WTC11 (cell line): ENCODE data around the gene CDK11A. TPM values are rescaled to one million over a fixed set of nuclear protein-coding genes. Genes with fewer than 3 reads are reported as not detected.
"Not testable (repeated sequence)": the region's sequence is repeated elsewhere in the genome, so short reads cannot be mapped to it uniquely, and the experiment has no call there.

Source experiments
- ATAC-seq: fragments of 200-7000 bp; cut with Tn5 transposase; 2 replicates; pipeline ENCODE4 v1.10.0; 2021; ENCODE audit warnings: mild to moderate bottlenecking, moderate library complexity
- CTCF ChIA-PET: fragments of 300-600 bp; sonication (Branson Sonifier 250); formaldehyde crosslinking; loops from one replicate; lab custom pipeline; 2021; ENCODE audit warnings: antibody characterized with exemption; lab: Charles Lee
- POLR2A ChIA-PET: fragments of 350-600 bp; sonication (Branson Sonifier 250); formaldehyde crosslinking; loops from one replicate; lab custom pipeline; 2021; ENCODE audit warnings: antibody characterized with exemption; lab: Charles Lee
- DNase-seq: peaks from one replicate; pipeline ENCODE4 v3.0.0; 2021; ENCODE audit warnings: low spot score
- H3K27ac Mint-ChIP-seq: 2 replicates; pipeline ENCODE4 v1.8.0; 2021; ENCODE audit warnings: mixed read lengths
- H3K27me3 Mint-ChIP-seq: 2 replicates; pipeline ENCODE4 v1.8.0; 2021; ENCODE audit warnings: low read depth, mild to moderate bottlenecking, moderate library complexity, mixed read lengths
- H3K36me3 Mint-ChIP-seq: 2 replicates; pipeline ENCODE4 v1.8.0; 2021; ENCODE audit warnings: mixed read lengths
- H3K4me1 Mint-ChIP-seq: 2 replicates; pipeline ENCODE4 v1.8.0; 2022; ENCODE audit warnings: mixed read lengths
- H3K4me3 Mint-ChIP-seq: 2 replicates; pipeline ENCODE4 v1.8.0; 2021; ENCODE audit warnings: mild to moderate bottlenecking, moderate library complexity, mixed read lengths
- H3K9me3 Mint-ChIP-seq: 2 replicates; pipeline ENCODE4 v1.8.0; 2021; ENCODE audit warnings: mixed read lengths
- GTF2I ChIP-seq: fragments of 250-450 bp; sonication (Bioruptor Pico); conservative IDR thresholded peaks from 2 replicates; pipeline ENCODE4 v1.4.0; 2021; ENCODE audit warnings: mild to moderate bottlenecking
- IRF2 ChIP-seq: sonication (generic); formaldehyde crosslinking; IDR thresholded peaks from 2 replicates; pipeline ENCODE4 v1.8.0; 2022; ENCODE audit warnings: low read depth, missing genetic modification reagents, borderline replicate concordance
- JUN ChIP-seq: sonication (generic); formaldehyde crosslinking; IDR thresholded peaks from 2 replicates; pipeline ENCODE4 v1.8.0; 2023; ENCODE audit warnings: mild to moderate bottlenecking, missing genetic modification reagents
- NFYB ChIP-seq: sonication (generic); formaldehyde crosslinking; conservative IDR thresholded peaks from 2 replicates; pipeline ENCODE4 v1.8.0; 2022; ENCODE audit warnings: low read depth, missing genetic modification reagents
- NR2C2 ChIP-seq: sonication (generic); formaldehyde crosslinking; IDR thresholded peaks from 2 replicates; pipeline ENCODE4 v1.8.0; 2022; ENCODE audit warnings: mild to moderate bottlenecking, missing genetic modification reagents
- OVOL2 ChIP-seq: fragments of 250-450 bp; sonication (Bioruptor Pico); IDR thresholded peaks from 2 replicates; pipeline ENCODE4 v1.9.0; 2021; ENCODE audit warnings: mild to moderate bottlenecking, borderline replicate concordance
- SP1 ChIP-seq: sonication (generic); formaldehyde crosslinking; conservative IDR thresholded peaks from 2 replicates; pipeline ENCODE4 v1.8.1; 2022; ENCODE audit warnings: missing genetic modification reagents
- USF1 ChIP-seq: sonication (generic); formaldehyde crosslinking; IDR thresholded peaks from 2 replicates; pipeline ENCODE4 v1.8.0; 2022; ENCODE audit warnings: mild to moderate bottlenecking, missing genetic modification reagents
- ZNF121 ChIP-seq: sonication (generic); formaldehyde crosslinking; IDR thresholded peaks from 2 replicates; pipeline ENCODE4 v1.8.0; 2023; ENCODE audit warnings: missing genetic modification reagents
- ZNF281 ChIP-seq: sonication (generic); formaldehyde crosslinking; IDR thresholded peaks from 2 replicates; pipeline ENCODE4 v1.8.0; 2023; ENCODE audit warnings: mild to moderate bottlenecking, missing genetic modification reagents
- total RNA-seq: library from RNA; stranded (reverse); gene quantifications from 3 replicates; pipeline ENCODE4 v1.2.3, GENCODE V29; 2021

CDK11A gene
- total RNA-seq, 1 experiment from 2014 or later = 54.7 TPM

- H3K36me3 Mint-ChIP-seq, H3K27me3 Mint-ChIP-seq, CTCF ChIA-PET, H3K27ac Mint-ChIP-seq, H3K4me1 Mint-ChIP-seq, H3K9me3 Mint-ChIP-seq: not testable (repeated sequence)
- TF ChIP-seq SP1 = peak; percentile 55
- ATAC-seq (peak; percentile 84), DNase-seq (peak; percentile 85)
- H3K4me3 Mint-ChIP-seq = peak within 1 kb of the TSS; percentile 57
- POLR2A ChIA-PET = interaction anchor here (0.7 kb wide), 1 partner anchor 63 kb away, joined by 3 read pairs; no protein-coding TSS in a partner anchor
Measured at GRCh38 chr1:1692714-1693647, 31.2 kb downstream of the CDK11A start, which contains the start of gene SLC35E2B. TSS of gene SLC35E2B (minus strand) at chr1:1692795. CDS start at chr1:1676699, 16,096 bp downstream.

GRCh38 chr1:1692324-1692713 is 31.8 kb downstream of the CDK11A start:
- CTCF ChIA-PET, H3K27ac Mint-ChIP-seq, H3K9me3 Mint-ChIP-seq, H3K27me3 Mint-ChIP-seq, H3K4me1 Mint-ChIP-seq, H3K36me3 Mint-ChIP-seq, POLR2A ChIA-PET: not testable (repeated sequence)
- H3K4me3 Mint-ChIP-seq = peak overlapping the region; percentile 24; the same call in 1 of the 2 replicates
- TF ChIP-seq SP1 (peak; percentile 11; the same call in 1 of the 2 replicates), GTF2I (0 out of 2 replicates have a peak, but pooled peaks have one; percentile 38)
- DNase-seq (peak; percentile 82), ATAC-seq (peak; percentile 72)

GRCh38 chr1:1691443-1691842 is 32.7 kb downstream of the CDK11A start:
- H3K4me3 Mint-ChIP-seq, ATAC-seq, CTCF ChIA-PET, H3K9me3 Mint-ChIP-seq, H3K27me3 Mint-ChIP-seq, H3K36me3 Mint-ChIP-seq, H3K4me1 Mint-ChIP-seq, POLR2A ChIA-PET, H3K27ac Mint-ChIP-seq, DNase-seq: not testable (repeated sequence)

GRCh38 chr1:1689526-1689925 is 34.6 kb downstream of the CDK11A start:
- H3K9me3 Mint-ChIP-seq, H3K4me1 Mint-ChIP-seq, DNase-seq, ATAC-seq, H3K36me3 Mint-ChIP-seq, H3K27ac Mint-ChIP-seq, CTCF ChIA-PET, H3K4me3 Mint-ChIP-seq, H3K27me3 Mint-ChIP-seq: not testable (repeated sequence)
- POLR2A ChIA-PET = interaction anchor here (0.7 kb wide), 1 partner anchor 38 kb away, joined by 3 read pairs; no protein-coding TSS in a partner anchor

DNA sequence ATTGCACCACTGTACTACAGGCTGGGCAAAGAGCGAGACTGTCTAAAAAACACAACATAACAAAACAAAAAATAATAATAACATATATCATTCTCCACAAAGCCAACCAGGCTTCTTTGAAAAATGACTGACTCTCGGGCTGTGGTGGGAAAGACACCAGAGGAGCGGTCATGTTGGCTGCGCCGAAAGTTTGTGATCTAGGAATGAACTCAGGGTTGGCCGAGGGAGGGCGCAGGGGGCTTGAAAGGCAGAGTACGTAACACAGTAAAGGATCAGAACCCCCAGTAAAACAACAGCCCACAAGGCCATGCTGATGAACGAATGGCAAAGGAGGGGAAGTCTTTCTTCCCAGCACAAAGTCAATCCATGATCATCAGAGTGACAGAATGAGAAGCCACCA is 36.3 kb downstream of the CDK11A start:
- H3K4me3 Mint-ChIP-seq = no peak overlapping the region
- CTCF ChIA-PET = no interaction called here

GRCh38 chr1:1684031-1684681 is 40.0 kb downstream of the CDK11A start:
- Mint-ChIP-seq H3K27me3 (no peaks in the 10 kb centered on the region), H3K36me3 (peaks cover 3% of the 10 kb centered on the region; the same call in 1 of the 2 replicates), H3K9me3 (no peaks in the 10 kb centered on the region), H3K27ac (peak overlapping the region; percentile 95), H3K4me3 (peak overlapping the region; percentile 54), H3K4me1 (peaks cover 22% of the 10 kb centered on the region)
- no peak for TF ChIP-seq ZNF281
- TF ChIP-seq ZNF121 = no peak
- no peak for TF ChIP-seq USF1 (CRISPR knock-in tag)
- TF ChIP-seq NR2C2 (CRISPR knock-in tag) = no peak
- TF ChIP-seq NFYB (CRISPR knock-in tag) = no peak
- ChIA-PET CTCF (interaction anchor here (0.6 to 1.4 kb wide), 6 partner anchors 18 to 490 kb away, joined by 3 to 11 read pairs (median 3); partner anchors contain the start of genes CALML6 and CDK11A), POLR2A (no interaction called here)
- DNase-seq (no peak), ATAC-seq (no peak)

More for the DNA sequence above, 36.3 kb downstream of the CDK11A start:
- H3K36me3 Mint-ChIP-seq = peaks cover 5% of the 10 kb centered on the region
- H3K9me3 Mint-ChIP-seq = no peaks in the 10 kb centered on the region
- no peaks in the 10 kb centered on the region for H3K27me3 Mint-ChIP-seq
- peak overlapping the region; percentile 87 for H3K27ac Mint-ChIP-seq
- ATAC-seq (no peak), DNase-seq (no peak)
- TF ChIP-seq IRF2 (no peak), GTF2I (no peak), JUN (no peak), OVOL2 (CRISPR knock-in tag) (no peak)
- H3K4me1 Mint-ChIP-seq = peaks cover 16% of the 10 kb centered on the region
- POLR2A ChIA-PET = no interaction called here
